ENCODE results near the gene GINS3.

- no peak for TF ChIP-seq CTCF (IDR thresholded peaks at IDR 0.05)
- no peak for TF ChIP-seq POLR2A (IDR thresholded peaks at IDR 0.05)
Measured at GRCh38 chr16:58363746-58364393, 28.4 kb upstream of the GINS3 start.

All from adrenal gland (tissue), 5 donors.